Gastrocnemius medialis (tissue), 4 donors: Measurements from ENCODE around the gene MOSMO. TPM values are rescaled to one million over a fixed set of nuclear protein-coding genes. Genes with fewer than 3 reads are reported as not detected.
A peak's percentile ranks its signal among the peaks of the same experiment; 100 is the strongest.
"Not testable (repeated sequence)": the region's sequence is repeated elsewhere in the genome, so short reads cannot be mapped to it uniquely, and the experiment has no call there.

Experiments
- ATAC-seq, 2 donors: fragments of 150-250 bp; one replicate each; pipeline ENCODE4 v1.9.1; 2016
- DNase-seq, 2 donors: peaks; one replicate each; pipeline ENCODE4 v3.0.0-alpha.2; 2019
- H3K27ac ChIP-seq, 4 donors: fragments of 200-600 bp; sonication (generic); 1 replicate in 1 of 4; 2 replicates in 3 of 4; pipeline ENCODE4 v1.5.1; 2016 to 2018; ENCODE audit warnings: mild to moderate bottlenecking in 2 of 4, moderate library complexity in 1 of 4
- H3K27me3 ChIP-seq, 3 donors: fragments of 200-600 bp; sonication (generic) in 2 of 3; 1 replicate in 1 of 3; 2 replicates in 2 of 3; pipeline versions ENCODE4 v1.5.1 to v1.6.0; 2016 to 2019; ENCODE audit warnings: mild to moderate bottlenecking in 1 of 3, moderate library complexity in 1 of 3
- H3K36me3 ChIP-seq, 2 donors: fragments of 200-600 bp; sonication (generic) in 1 of 2; one replicate each; pipeline ENCODE4 v1.5.1; 2017 to 2018
- H3K4me1 ChIP-seq, 2 donors: fragments of 200-600 bp; sonication (generic) in 1 of 2; one replicate each; pipeline ENCODE4 v1.5.1; 2016 to 2017; ENCODE audit warnings: mild to moderate bottlenecking in 2 of 2
- H3K4me3 ChIP-seq, 4 donors: fragments of 200-600 bp; sonication (generic) in 3 of 4; 1 replicate in 1 of 4; 2 replicates in 3 of 4; pipeline ENCODE4 v1.5.1; 2016 to 2019; ENCODE audit warnings: mild to moderate bottlenecking in 2 of 4
- H3K9me3 ChIP-seq, 3 donors: fragments of 200-600 bp; sonication (generic) in 2 of 3; 1 replicate in 1 of 3; 2 replicates in 2 of 3; pipeline ENCODE4 v1.5.1; 2016 to 2019
- POLR2A ChIP-seq, 2 donors: fragments of 450-650 bp; IDR thresholded peaks; one replicate each; pipeline ENCODE4 v1.6.1; 2017; ENCODE audit warnings: antibody characterized with exemption in 2 of 2, mild to moderate bottlenecking in 2 of 2, moderate library complexity in 2 of 2
- in situ Hi-C, 4 donors: fragments of 200-750 bp; cut with MboI; loops; one replicate each; pipeline versions ENCODE4 v1.15.0 to v1.8.0; 2017; ENCODE audit warnings: low sequenced_read_pairs in 4 of 4
- intact Hi-C: fragments of 100-400 bp; cut with DNase I; formaldehyde crosslinking; loops from one replicate; pipeline ENCODE4 v1.15.1; 2023; ENCODE audit warnings: low total_unique reads
- total RNA-seq, 4 donors: library from RNA; depleted of rRNA; stranded (reverse); fragments of >200 nt; gene quantifications; one replicate each; pipeline versions ENCODE4 v1.1.0 to v1.2.3, GENCODE V29; 2016
- TF ChIP-seq, protein P1 (sequence below), 5 experiments: fragments of 450-650 bp in 3 of 5; fragments of 200-600 bp in 2 of 5; sonication (generic) in 2 of 5; IDR thresholded peaks in 4 of 5; conservative IDR thresholded peaks in 1 of 5; 1 replicate in 4 of 5; 2 replicates in 1 of 5; pipeline ENCODE4 v1.5.1; 2016 to 2019; ENCODE audit warnings: antibody characterized with exemption in 5 of 5, mild to moderate bottlenecking in 3 of 5, moderate library complexity in 3 of 5

The MOSMO gene
- total RNA-seq, 4 donors from 2014 or later = 12.6 to 17.6 (median 13.9) TPM

DNA sequence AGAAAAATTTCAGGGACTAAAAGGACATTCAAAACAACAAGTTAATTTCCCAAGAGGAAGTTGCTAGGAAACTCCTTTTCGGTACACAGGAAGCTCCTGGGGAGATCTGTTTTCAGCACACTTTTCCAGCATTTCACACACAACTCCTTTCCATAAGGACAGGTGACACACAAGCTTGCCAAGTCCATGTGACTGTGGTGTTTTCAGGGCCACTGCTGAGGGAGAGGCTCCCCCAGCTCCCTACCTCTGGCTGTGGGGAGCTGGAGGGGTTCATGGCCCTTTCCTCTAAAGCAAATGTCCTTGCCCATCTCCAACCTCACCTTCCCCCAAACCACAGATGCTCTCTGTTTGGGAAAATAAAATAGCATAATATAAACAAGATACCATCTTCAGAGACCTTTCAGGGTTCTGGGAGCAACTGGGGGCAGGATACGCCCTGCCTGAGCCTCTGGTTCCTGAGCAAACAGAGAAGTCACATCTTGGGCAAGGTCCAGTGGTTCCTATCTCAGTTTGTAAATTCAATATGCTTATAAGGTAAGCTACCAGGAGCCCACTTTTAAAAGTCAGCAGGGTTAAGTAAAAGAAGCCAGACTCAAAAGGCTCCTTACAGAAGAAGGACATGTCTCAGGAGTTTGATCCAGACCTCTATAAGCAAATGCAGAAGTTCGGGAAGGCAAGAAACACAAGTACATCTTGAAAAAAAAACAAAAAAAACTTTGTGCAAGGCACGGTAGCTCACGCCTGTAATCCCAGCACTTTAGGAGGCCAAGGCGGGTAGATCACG, 10.0 kb upstream of the MOSMO start:
- in situ Hi-C loops = loop anchor here in 3 of 4 donors (5.0 kb wide), 2 partner anchors 74 to 184 kb away; no protein-coding TSS in a partner anchor

DNA sequence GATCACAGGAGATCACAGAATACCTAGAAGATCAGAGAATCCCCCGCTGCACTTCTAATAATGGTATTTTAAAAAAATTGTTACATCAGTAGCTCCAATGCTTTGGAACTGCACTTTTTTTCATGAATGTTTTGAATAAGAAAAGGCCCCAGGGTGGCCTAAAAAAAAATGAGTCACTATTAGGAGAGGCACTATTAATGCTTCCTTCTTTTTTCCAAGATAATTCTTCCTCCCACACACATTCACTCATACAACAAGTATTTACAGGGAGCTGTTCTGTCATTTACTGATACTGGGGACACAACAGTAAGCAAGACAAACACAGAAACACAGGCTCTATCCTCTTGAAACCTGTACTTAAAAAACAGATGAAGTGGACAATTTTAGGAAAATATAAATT, 6.3 kb upstream of the MOSMO start:
- DNase-seq (no peak), ATAC-seq (no peak)
- Histone ChIP-seq H3K9me3 (no peaks in the 10 kb centered on the region), H3K36me3 (no peaks in the 10 kb centered on the region), H3K4me3 (no peak overlapping the region), H3K27ac (no peak overlapping the region), H3K27me3 (no peaks in the 10 kb centered on the region), H3K4me1 (peaks cover 0 to 19% of the 10 kb centered on the region in 2 donors)
- in situ Hi-C loops = loop anchor here (5.0 to 25.0 kb wide), 5 partner anchors 73 to 293 kb away; partner anchors contain the start of gene POLR3E (in 4 of the 4)
- intact Hi-C loops = loop anchor here (2.0 to 5.0 kb wide), 2 partner anchors 96 to 187 kb away; no protein-coding TSS in a partner anchor
- TF ChIP-seq, protein P1, sequence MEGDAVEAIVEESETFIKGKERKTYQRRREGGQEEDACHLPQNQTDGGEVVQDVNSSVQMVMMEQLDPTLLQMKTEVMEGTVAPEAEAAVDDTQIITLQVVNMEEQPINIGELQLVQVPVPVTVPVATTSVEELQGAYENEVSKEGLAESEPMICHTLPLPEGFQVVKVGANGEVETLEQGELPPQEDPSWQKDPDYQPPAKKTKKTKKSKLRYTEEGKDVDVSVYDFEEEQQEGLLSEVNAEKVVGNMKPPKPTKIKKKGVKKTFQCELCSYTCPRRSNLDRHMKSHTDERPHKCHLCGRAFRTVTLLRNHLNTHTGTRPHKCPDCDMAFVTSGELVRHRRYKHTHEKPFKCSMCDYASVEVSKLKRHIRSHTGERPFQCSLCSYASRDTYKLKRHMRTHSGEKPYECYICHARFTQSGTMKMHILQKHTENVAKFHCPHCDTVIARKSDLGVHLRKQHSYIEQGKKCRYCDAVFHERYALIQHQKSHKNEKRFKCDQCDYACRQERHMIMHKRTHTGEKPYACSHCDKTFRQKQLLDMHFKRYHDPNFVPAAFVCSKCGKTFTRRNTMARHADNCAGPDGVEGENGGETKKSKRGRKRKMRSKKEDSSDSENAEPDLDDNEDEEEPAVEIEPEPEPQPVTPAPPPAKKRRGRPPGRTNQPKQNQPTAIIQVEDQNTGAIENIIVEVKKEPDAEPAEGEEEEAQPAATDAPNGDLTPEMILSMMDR (IDR thresholded peaks at IDR 0.05 in 4 of 5, conservative IDR thresholded peaks at IDR 0.05 in 1 of 5) = no peak
- no peak for TF ChIP-seq POLR2A (IDR thresholded peaks at IDR 0.05)

More for the DNA sequence above, 10.0 kb upstream of the MOSMO start:
- ATAC-seq (no peak), DNase-seq (no peak)
- intact Hi-C loops = no loop called here
- Histone ChIP-seq H3K27ac (peak overlapping the region; percentile 2 to 63 (median 56)), H3K9me3 (no peaks in the 10 kb centered on the region), H3K4me3 (no peak overlapping the region), H3K36me3 (no peaks in the 10 kb centered on the region), H3K4me1 (peaks cover 0 to 14% of the 10 kb centered on the region in 2 donors), H3K27me3 (no peaks in the 10 kb centered on the region)
- no peak for TF ChIP-seq POLR2A (IDR thresholded peaks at IDR 0.05)
- TF ChIP-seq, protein P1 (IDR thresholded peaks at IDR 0.05 in 4 of 5, conservative IDR thresholded peaks at IDR 0.05 in 1 of 5) = no peak

DNA sequence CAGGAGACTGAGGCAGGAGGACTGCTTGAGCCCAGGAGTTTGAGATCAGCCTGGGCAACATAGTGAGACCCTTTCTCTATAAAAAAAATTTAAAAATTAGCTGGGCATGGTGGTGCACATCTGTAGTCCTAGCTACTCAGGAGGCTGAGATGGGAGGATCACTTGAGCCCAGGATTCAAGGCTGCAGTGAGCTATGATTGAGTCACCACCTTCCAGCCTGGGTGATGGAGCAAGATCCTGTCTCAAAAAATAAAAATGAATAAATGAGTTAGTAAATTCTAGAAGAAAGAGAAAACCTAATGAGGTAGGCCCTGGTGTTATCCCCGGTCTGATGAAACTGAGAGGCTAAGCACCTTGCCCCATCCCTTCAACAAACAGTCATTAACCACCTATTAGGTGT, 5.9 kb upstream of the MOSMO start:
- H3K36me3 ChIP-seq, H3K27ac ChIP-seq, H3K4me3 ChIP-seq, H3K27me3 ChIP-seq, H3K9me3 ChIP-seq, ATAC-seq, DNase-seq: not testable (repeated sequence)
- peaks cover 4 to 20% of the 10 kb centered on the region in 2 donors for H3K4me1 ChIP-seq
- in situ Hi-C loops (loop anchor here (5.0 to 25.0 kb wide), 5 partner anchors 73 to 293 kb away; partner anchors contain the start of gene POLR3E (in 4 of the 4)), intact Hi-C loops (loop anchor here (1.0 to 5.0 kb wide), 2 partner anchors 75 to 95 kb away; no protein-coding TSS in a partner anchor)

DNA sequence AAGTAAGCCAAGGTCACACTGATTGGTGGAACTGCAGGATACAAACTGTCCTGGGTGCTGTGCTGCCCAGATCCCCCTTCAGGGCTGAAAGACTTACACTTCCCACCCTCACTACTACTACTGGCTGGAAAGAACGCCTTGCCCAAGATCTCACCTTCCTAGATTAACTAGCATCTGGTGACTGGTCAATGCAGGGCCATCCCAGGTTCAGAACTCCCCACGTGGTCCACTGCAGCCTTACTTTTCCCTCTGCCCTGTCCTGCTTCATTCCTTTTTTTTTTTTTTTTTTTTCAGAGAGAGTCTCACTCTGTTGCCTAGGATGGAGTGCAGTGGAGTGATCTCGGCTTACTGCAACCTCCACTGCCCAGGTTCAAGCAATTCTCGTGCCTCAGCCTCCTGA, 4.7 kb upstream of the MOSMO start:
- H3K36me3 ChIP-seq = no peaks in the 10 kb centered on the region
- H3K4me1 ChIP-seq = peaks cover 5 to 19% of the 10 kb centered on the region in 2 donors
- intact Hi-C loops (loop anchor here (5.0 kb wide), 1 partner anchor 94 kb away; no protein-coding TSS in a partner anchor), in situ Hi-C loops (loop anchor here (5.0 to 25.0 kb wide), 5 partner anchors 72 to 292 kb away; partner anchors contain the start of gene POLR3E (in 4 of the 4))
- DNase-seq (no peak), ATAC-seq (no peak)
- H3K9me3 ChIP-seq = no peaks in the 10 kb centered on the region
- H3K27me3 ChIP-seq = no peaks in the 10 kb centered on the region
- TF ChIP-seq POLR2A (IDR thresholded peaks at IDR 0.05) = no peak
- TF ChIP-seq, protein P1 (IDR thresholded peaks at IDR 0.05 in 4 of 5, conservative IDR thresholded peaks at IDR 0.05 in 1 of 5) = no peak
- H3K4me3 ChIP-seq = no peak overlapping the region
- no peak overlapping the region for H3K27ac ChIP-seq

DNA sequence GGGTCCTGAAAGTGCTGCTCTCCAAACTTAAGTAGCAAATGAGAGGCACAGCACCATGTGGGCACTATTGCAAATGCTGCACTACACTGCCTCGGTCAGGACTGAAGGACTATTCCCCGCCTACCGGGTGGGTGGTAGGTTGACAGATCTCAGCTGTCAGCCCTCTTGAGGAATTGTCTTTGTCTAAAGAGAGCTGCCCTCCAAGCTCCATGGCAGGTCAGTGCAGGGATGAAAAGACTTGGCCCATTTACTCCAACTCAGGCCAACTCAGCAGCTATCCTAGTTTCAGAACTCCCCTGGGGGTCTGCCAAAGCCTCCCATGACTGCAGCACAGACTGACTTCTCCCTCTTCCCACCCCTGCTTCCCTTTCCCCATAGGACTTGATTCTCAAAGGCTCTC, 3.6 kb upstream of the MOSMO start:
- intact Hi-C loops (loop anchor here (5.0 kb wide), 1 partner anchor 93 kb away; no protein-coding TSS in a partner anchor), in situ Hi-C loops (loop anchor here (5.0 to 25.0 kb wide), 5 partner anchors 70 to 290 kb away; partner anchors contain the start of gene POLR3E (in 4 of the 4))
- Histone ChIP-seq H3K4me3 (no peak overlapping the region), H3K27ac (no peak overlapping the region), H3K9me3 (no peaks in the 10 kb centered on the region), H3K36me3 (no peaks in the 10 kb centered on the region), H3K4me1 (peaks cover 13 to 25% of the 10 kb centered on the region in 2 donors), H3K27me3 (no peaks in the 10 kb centered on the region)
- TF ChIP-seq, protein P1 (IDR thresholded peaks at IDR 0.05 in 4 of 5, conservative IDR thresholded peaks at IDR 0.05 in 1 of 5) = no peak
- no peak for TF ChIP-seq POLR2A (IDR thresholded peaks at IDR 0.05)
- ATAC-seq (no peak), DNase-seq (no peak)
